GM23338 (cell line): ENCODE data around the gene FAM81B. TPM values are rescaled to one million over a fixed set of nuclear protein-coding genes. Genes with fewer than 3 reads are reported as not detected.

Experiments
- ATAC-seq: fragments of 200-7000 bp; cut with Tn5 transposase; 3 replicates; pipeline ENCODE4 v1.9.1; 2020
- DNase-seq: peaks from one replicate; pipeline ENCODE4 v3.0.0-alpha.2; 2015; ENCODE audit warnings: low spot score
- H2AFZ ChIP-seq: fragments of 200-600 bp; sonication (generic); 2 replicates; pipeline ENCODE4 v1.8.0; 2016; ENCODE audit warnings: antibody characterized with exemption, mild to moderate bottlenecking, moderate library complexity
- H3F3A ChIP-seq: fragments of 200-600 bp; sonication (generic); replicated peaks from 2 replicates; pipeline ENCODE4 v1.8.0; 2017; ENCODE audit warnings: antibody characterized with exemption, mixed run types, low read depth
- H3K27ac ChIP-seq: fragments of 200-600 bp; sonication (generic); 2 replicates; pipeline ENCODE4 v1.6.1; 2016; ENCODE audit warnings: low read depth
- H3K27me3 ChIP-seq: fragments of 200-600 bp; sonication (generic); 2 replicates; pipeline ENCODE4 v1.8.0; 2016; ENCODE audit warnings: mild to moderate bottlenecking, mixed run types, moderate library complexity; ENCODE audit not compliant: insufficient read depth
- H3K36me3 ChIP-seq: fragments of 200-600 bp; sonication (generic); 2 replicates; pipeline ENCODE4 v1.8.0; 2016; ENCODE audit warnings: mild to moderate bottlenecking; ENCODE audit not compliant: insufficient read depth
- H3K4me1 ChIP-seq: fragments of 200-600 bp; sonication (generic); 2 replicates; pipeline ENCODE4 v1.8.0; 2016; ENCODE audit warnings: mild to moderate bottlenecking, moderate library complexity; ENCODE audit not compliant: insufficient read depth
- H3K4me2 ChIP-seq: fragments of 200-600 bp; sonication (generic); 2 replicates; pipeline ENCODE4 v1.7.1; 2017; ENCODE audit warnings: mixed run types
- H3K4me3 ChIP-seq: fragments of 200-600 bp; sonication (generic); 2 replicates; pipeline ENCODE4 v1.6.1; 2016; ENCODE audit warnings: mixed run types
- H3K79me2 ChIP-seq: fragments of 200-600 bp; sonication (generic); replicated peaks from 2 replicates; pipeline ENCODE4 v1.8.0; 2017; ENCODE audit warnings: mild to moderate bottlenecking; ENCODE audit not compliant: insufficient read depth
- H3K9me2 ChIP-seq: fragments of 200-600 bp; sonication (generic); 2 replicates; pipeline ENCODE4 v1.8.0; 2017; ENCODE audit not compliant: insufficient read depth
- H4K20me1 ChIP-seq: fragments of 200-600 bp; sonication (generic); replicated peaks from 2 replicates; pipeline ENCODE4 v1.8.0; 2017; ENCODE audit warnings: mild to moderate bottlenecking; ENCODE audit not compliant: insufficient read depth
- H3K27ac Mint-ChIP-seq: 2 replicates; pipeline ENCODE4 v1.8.0; 2020; ENCODE audit warnings: inconsistent platforms, mild to moderate bottlenecking, moderate library complexity, mixed read lengths
- H3K27me3 Mint-ChIP-seq: 3 replicates; pipeline ENCODE4 v1.8.0; 2022; ENCODE audit warnings: low read depth, mild to moderate bottlenecking, moderate library complexity, mixed read lengths, inconsistent platforms; ENCODE audit not compliant: insufficient read depth, poor library complexity
- H3K36me3 Mint-ChIP-seq: 3 replicates; pipeline ENCODE4 v1.8.0; 2021; ENCODE audit warnings: low read depth, mild to moderate bottlenecking, inconsistent platforms, moderate library complexity, mixed read lengths
- H3K4me1 Mint-ChIP-seq: 3 replicates; pipeline ENCODE4 v1.8.0; 2020; ENCODE audit warnings: mild to moderate bottlenecking, inconsistent platforms, mixed read lengths
- H3K4me3 Mint-ChIP-seq: 3 replicates; pipeline ENCODE4 v1.8.0; 2021; ENCODE audit warnings: moderate library complexity, mild to moderate bottlenecking, inconsistent platforms, mixed read lengths
- H3K9me3 Mint-ChIP-seq: 3 replicates; pipeline ENCODE4 v1.8.0; 2020; ENCODE audit warnings: moderate library complexity, mild to moderate bottlenecking, inconsistent platforms, mixed read lengths
- CREB1 ChIP-seq: fragments of 250-450 bp; sonication (Bioruptor Pico); IDR thresholded peaks from 2 replicates; pipeline ENCODE4 v1.5.0; 2020; ENCODE audit warnings: low read depth, mild to moderate bottlenecking, moderate library complexity
- EZH2phosphoT487 ChIP-seq: fragments of 200-600 bp; sonication (generic); IDR thresholded peaks from one replicate; pipeline ENCODE4 v1.8.1; 2018; ENCODE audit warnings: antibody characterized with exemption; ENCODE audit not compliant: unreplicated experiment
- JUNB ChIP-seq: IDR thresholded peaks from one replicate; pipeline ENCODE4 v1.6.1; 2016; ENCODE audit warnings: antibody characterized with exemption; ENCODE audit not compliant: unreplicated experiment
- NANOG ChIP-seq: IDR thresholded peaks from 2 replicates; pipeline ENCODE4 v1.6.1; 2016; ENCODE audit warnings: antibody characterized with exemption, borderline replicate concordance
- POLR2AphosphoS5 ChIP-seq: IDR thresholded peaks from 2 replicates; pipeline ENCODE4 v1.6.1; 2016; ENCODE audit warnings: antibody characterized with exemption, low read depth
- STAT1 ChIP-seq: IDR thresholded peaks from one replicate; pipeline ENCODE4 v1.6.1; 2016; ENCODE audit warnings: antibody characterized with exemption; ENCODE audit not compliant: unreplicated experiment
- ZNF331 ChIP-seq: fragments of 250-450 bp; sonication (Bioruptor Pico); IDR thresholded peaks from 2 replicates; pipeline ENCODE4 v1.5.0; 2020; ENCODE audit warnings: low read depth, mild to moderate bottlenecking, moderate library complexity
- ZNF462 ChIP-seq: fragments of 250-450 bp; sonication (Bioruptor Pico); IDR thresholded peaks from 2 replicates; pipeline ENCODE4 v1.5.0; 2020; ENCODE audit warnings: mild to moderate bottlenecking, moderate library complexity
- polyA plus RNA-seq: library from polyadenylated mRNA; unstranded; fragments of >200 nt; fragmentation: Nextera tagmentation; extraction: Ambion mirVana; gene quantifications from 2 replicates; pipeline ENCODE4 v1.2.1, GENCODE V29; 2016
- total RNA-seq: library from RNA; depleted of rRNA; stranded (reverse); fragments of >200 nt; shearing (Covaris generic); gene quantifications from 2 replicates; pipeline ENCODE4 v1.2.3, GENCODE V29; 2014
- TF ChIP-seq, protein P1 (sequence below): IDR thresholded peaks from 2 replicates; pipeline ENCODE4 v1.6.1; 2016; ENCODE audit warnings: antibody characterized with exemption

Gene FAM81B
- total and polyA plus RNA-seq, 2 experiments from 2014 or later: 0.40 TPM; not detected in 1

DNA sequence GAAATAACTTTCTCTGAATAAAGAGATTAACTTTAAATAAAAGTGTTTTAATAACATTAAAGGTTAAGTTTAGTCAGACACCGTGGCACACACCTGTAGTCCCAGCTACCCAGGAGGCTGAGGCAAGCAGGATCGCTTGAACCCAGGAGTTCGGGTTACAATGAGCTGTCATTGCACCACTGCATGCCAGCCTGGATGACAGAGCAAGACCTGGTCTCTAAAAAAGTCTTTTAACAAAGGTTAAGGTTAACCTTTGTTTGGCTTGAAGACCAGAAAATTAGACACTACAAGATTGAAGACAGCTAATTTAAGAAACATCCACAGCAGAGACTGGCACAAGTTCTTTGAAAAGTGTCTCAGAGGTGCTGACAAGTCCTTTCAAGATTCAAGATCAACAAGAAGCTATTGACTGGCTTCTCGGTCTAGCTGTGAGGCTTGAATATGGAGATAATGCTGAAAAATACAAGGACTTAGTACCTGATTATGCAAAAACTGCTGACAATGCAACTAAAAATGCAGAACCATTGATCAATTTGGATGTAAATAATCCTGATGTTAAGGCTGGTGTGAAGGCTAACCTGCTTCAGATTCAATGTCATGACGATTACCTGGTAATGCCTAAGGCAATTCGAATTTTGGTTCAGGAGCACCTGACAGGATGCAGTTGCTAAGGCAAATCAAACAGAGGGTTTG lies 48.8 kb downstream of the FAM81B start:
- H3F3A ChIP-seq: no peaks in the 10 kb centered on the region
- DNase-seq (peak; percentile 56), ATAC-seq (peak; percentile 90)
- H3K4me3 ChIP-seq: peak overlapping the region; percentile 21
- Mint-ChIP-seq H3K4me3 (peak overlapping the region; percentile 58), H3K4me1 (peaks cover 41% of the 10 kb centered on the region), H3K9me3 (no peaks in the 10 kb centered on the region), H3K36me3 (no peaks in the 10 kb centered on the region), H3K27ac (peak overlapping the region; percentile 54; the same call in 1 of the 2 replicates), H3K27me3 (no peaks in the 10 kb centered on the region)
- H3K4me2 ChIP-seq: peak overlapping the region; percentile 58
- no peaks in the 10 kb centered on the region for H3K36me3 ChIP-seq
- peaks cover 42% of the 10 kb centered on the region for H3K4me1 ChIP-seq
- TF ChIP-seq ZNF462 (CRISPR knock-in tag): peak; percentile 68
- peak; percentile 93 for TF ChIP-seq NANOG
- peak; percentile 51 for TF ChIP-seq CREB1 (CRISPR knock-in tag)
- no peak for TF ChIP-seq EZH2phosphoT487
- no peak overlapping the region for H2AFZ ChIP-seq
- H4K20me1 ChIP-seq: no peaks in the 10 kb centered on the region
- no peaks in the 10 kb centered on the region for H3K27me3 ChIP-seq
- peak overlapping the region; percentile 29; the same call in 1 of the 2 replicates for H3K27ac ChIP-seq
- H3K9me2 ChIP-seq: no peaks in the 10 kb centered on the region
- H3K79me2 ChIP-seq: no peaks in the 10 kb centered on the region

- peaks cover 42% of the 10 kb centered on the region for H3K4me1 ChIP-seq
- peak; percentile 51 for DNase-seq
- no peaks in the 10 kb centered on the region for H3K9me2 ChIP-seq
- H3K4me2 ChIP-seq: peak overlapping the region; percentile 58
- no peaks in the 10 kb centered on the region for H3K9me3 Mint-ChIP-seq
- ATAC-seq: peak; percentile 30
- H3K36me3 ChIP-seq: no peaks in the 10 kb centered on the region
- no peaks in the 10 kb centered on the region for H3K27me3 ChIP-seq
- no peaks in the 10 kb centered on the region for H3K36me3 Mint-ChIP-seq
- no peak for TF ChIP-seq EZH2phosphoT487
- TF ChIP-seq POLR2AphosphoS5: no peak
- TF ChIP-seq JUNB: no peak
- no peak for TF ChIP-seq NANOG
- TF ChIP-seq, protein P1, sequence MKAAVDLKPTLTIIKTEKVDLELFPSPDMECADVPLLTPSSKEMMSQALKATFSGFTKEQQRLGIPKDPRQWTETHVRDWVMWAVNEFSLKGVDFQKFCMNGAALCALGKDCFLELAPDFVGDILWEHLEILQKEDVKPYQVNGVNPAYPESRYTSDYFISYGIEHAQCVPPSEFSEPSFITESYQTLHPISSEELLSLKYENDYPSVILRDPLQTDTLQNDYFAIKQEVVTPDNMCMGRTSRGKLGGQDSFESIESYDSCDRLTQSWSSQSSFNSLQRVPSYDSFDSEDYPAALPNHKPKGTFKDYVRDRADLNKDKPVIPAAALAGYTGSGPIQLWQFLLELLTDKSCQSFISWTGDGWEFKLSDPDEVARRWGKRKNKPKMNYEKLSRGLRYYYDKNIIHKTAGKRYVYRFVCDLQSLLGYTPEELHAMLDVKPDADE: no peak
- TF ChIP-seq ZNF331: no peak
- TF ChIP-seq STAT1: no peak
- H3K4me1 Mint-ChIP-seq: peaks cover 43% of the 10 kb centered on the region
- H3K79me2 ChIP-seq: no peaks in the 10 kb centered on the region
- H3K4me3 Mint-ChIP-seq: peak overlapping the region; percentile 58
- H2AFZ ChIP-seq: no peak overlapping the region
- H4K20me1 ChIP-seq: no peaks in the 10 kb centered on the region
- peak overlapping the region; percentile 33; the same call in 1 of the 2 replicates for H3K27ac Mint-ChIP-seq
- no peaks in the 10 kb centered on the region for H3F3A ChIP-seq
- H3K4me3 ChIP-seq: peak overlapping the region; percentile 21
- H3K27ac ChIP-seq: 0 out of 2 replicates have a peak overlapping the region, but pooled peaks have one; percentile 11
- H3K27me3 Mint-ChIP-seq: no peaks in the 10 kb centered on the region
These were observed 49.7 kb downstream of the FAM81B start for GRCh38 chr5:95440825-95441224.
